DND-41 (cell line): ENCODE results near the gene TRIM47.
A peak's percentile ranks its signal among the peaks of the same experiment; 100 is the strongest.

ENCODE experiments used
- ATAC-seq: fragments of 200-7000 bp; cut with Tn5 transposase; 3 replicates; pipeline ENCODE4 v1.9.1; 2021; ENCODE audit warnings: low read depth; ENCODE audit not compliant: insufficient read depth
- DNase-seq: peaks from one replicate; pipeline ENCODE4 v3.0.0-alpha.2; 2020
- H2AFZ ChIP-seq: 2 replicates; pipeline ENCODE4 v1.6.0; 2012; ENCODE audit warnings: low read depth, low read length
- H3K27ac ChIP-seq: 2 replicates; pipeline ENCODE4 v1.5.1; 2012; ENCODE audit warnings: low read length, inconsistent platforms
- H3K27me3 ChIP-seq: fragments of 200-600 bp; sonication (generic); 2 replicates; pipeline ENCODE4 v1.6.0; 2012; ENCODE audit warnings: low read length, mild to moderate bottlenecking, inconsistent platforms; ENCODE audit not compliant: insufficient read depth, poor library complexity
- H3K36me3 ChIP-seq: 2 replicates; pipeline ENCODE4 v1.5.1; 2012; ENCODE audit warnings: low read length, inconsistent platforms; ENCODE audit not compliant: insufficient read depth
- H3K4me1 ChIP-seq: 2 replicates; pipeline ENCODE4 v1.5.1; 2012; ENCODE audit warnings: mild to moderate bottlenecking, low read length; ENCODE audit not compliant: insufficient read depth
- H3K4me2 ChIP-seq: 2 replicates; pipeline ENCODE4 v1.6.0; 2012; ENCODE audit warnings: mild to moderate bottlenecking, moderate library complexity, low read length, inconsistent platforms; ENCODE audit not compliant: insufficient read depth
- H3K4me3 ChIP-seq, 2 experiments: fragments of 200-600 bp in 1 of 2; shearing (Covaris generic) in 1 of 2; 2 replicates each; pipeline ENCODE4 v1.5.1; 2012 to 2016; ENCODE audit warnings: inconsistent platforms in 2 of 2, low read length in 2 of 2, mild to moderate bottlenecking in 2 of 2, low read depth in 1 of 2, moderate library complexity in 1 of 2
- H3K79me2 ChIP-seq: 2 replicates; pipeline ENCODE4 v1.6.0; 2012; ENCODE audit warnings: low read length, inconsistent platforms; ENCODE audit not compliant: insufficient read depth
- H3K9ac ChIP-seq: 2 replicates; pipeline ENCODE4 v1.6.0; 2012; ENCODE audit warnings: low read depth, mild to moderate bottlenecking, inconsistent platforms, low read length, moderate library complexity
- H3K9me3 ChIP-seq: 2 replicates; pipeline ENCODE4 v1.5.1; 2012; ENCODE audit warnings: low read length, moderate library complexity, mild to moderate bottlenecking, inconsistent platforms; ENCODE audit not compliant: insufficient read depth, severe bottlenecking
- H4K20me1 ChIP-seq: 2 replicates; pipeline ENCODE4 v1.6.0; 2012; ENCODE audit warnings: low read length; ENCODE audit not compliant: insufficient read depth
- EZH2 ChIP-seq: IDR thresholded peaks from 3 replicates; pipeline ENCODE4 v1.6.1; 2012; ENCODE audit warnings: borderline replicate concordance, low read depth, mild to moderate bottlenecking, moderate library complexity, low read length, inconsistent platforms; ENCODE audit not compliant: severe bottlenecking
- TF ChIP-seq, protein P1 (sequence below): IDR thresholded peaks from 2 replicates; pipeline ENCODE4 v1.5.1; 2012; ENCODE audit warnings: borderline replicate concordance, low read length, moderate library complexity, mild to moderate bottlenecking; ENCODE audit not compliant: poor library complexity, severe bottlenecking; ENCODE audit errors: extremely low read depth

Gene TRIM47

DNA sequence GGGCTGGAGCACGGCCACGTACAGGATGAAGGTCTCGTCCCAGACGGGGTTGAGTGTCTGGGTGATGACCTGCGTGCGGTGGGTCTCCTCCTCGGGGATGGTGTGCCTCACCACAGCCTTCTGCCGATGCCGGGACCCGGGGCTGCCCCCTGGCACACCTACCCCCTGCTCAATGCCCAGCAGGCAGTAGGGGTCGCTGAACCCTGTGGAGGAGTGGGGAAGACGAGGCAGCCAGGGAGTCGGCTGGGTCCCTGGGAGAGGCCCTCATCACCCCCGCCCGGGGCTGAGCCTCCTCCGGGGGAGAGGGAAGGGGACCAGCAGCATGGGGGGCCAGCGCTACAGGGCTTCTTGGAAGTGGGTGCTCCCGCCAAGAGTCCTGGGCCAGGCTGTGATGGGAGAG is 36.0 kb downstream of the TRIM47 start:
- H3K4me2 ChIP-seq, result peak overlapping the region; percentile 96
- H3K9me3 ChIP-seq, result no peaks in the 10 kb centered on the region
- peak overlapping the region; percentile 93 for H3K9ac ChIP-seq
- peaks cover 18% of the 10 kb centered on the region for H3K79me2 ChIP-seq
- peak overlapping the region in 1 of 2 experiments; percentile 98; a peak in 2 of 4 replicates for H3K4me3 ChIP-seq
- ATAC-seq, result no peak
- no peaks in the 10 kb centered on the region for H3K27me3 ChIP-seq
- DNase-seq, result no peak
- H3K4me1 ChIP-seq, result peaks cover 29% of the 10 kb centered on the region
- H4K20me1 ChIP-seq, result no peaks in the 10 kb centered on the region
- H3K36me3 ChIP-seq, result peaks cover 34% of the 10 kb centered on the region
- peak overlapping the region; percentile 97 for H3K27ac ChIP-seq
- no peak overlapping the region for H2AFZ ChIP-seq
- TF ChIP-seq, protein P1, sequence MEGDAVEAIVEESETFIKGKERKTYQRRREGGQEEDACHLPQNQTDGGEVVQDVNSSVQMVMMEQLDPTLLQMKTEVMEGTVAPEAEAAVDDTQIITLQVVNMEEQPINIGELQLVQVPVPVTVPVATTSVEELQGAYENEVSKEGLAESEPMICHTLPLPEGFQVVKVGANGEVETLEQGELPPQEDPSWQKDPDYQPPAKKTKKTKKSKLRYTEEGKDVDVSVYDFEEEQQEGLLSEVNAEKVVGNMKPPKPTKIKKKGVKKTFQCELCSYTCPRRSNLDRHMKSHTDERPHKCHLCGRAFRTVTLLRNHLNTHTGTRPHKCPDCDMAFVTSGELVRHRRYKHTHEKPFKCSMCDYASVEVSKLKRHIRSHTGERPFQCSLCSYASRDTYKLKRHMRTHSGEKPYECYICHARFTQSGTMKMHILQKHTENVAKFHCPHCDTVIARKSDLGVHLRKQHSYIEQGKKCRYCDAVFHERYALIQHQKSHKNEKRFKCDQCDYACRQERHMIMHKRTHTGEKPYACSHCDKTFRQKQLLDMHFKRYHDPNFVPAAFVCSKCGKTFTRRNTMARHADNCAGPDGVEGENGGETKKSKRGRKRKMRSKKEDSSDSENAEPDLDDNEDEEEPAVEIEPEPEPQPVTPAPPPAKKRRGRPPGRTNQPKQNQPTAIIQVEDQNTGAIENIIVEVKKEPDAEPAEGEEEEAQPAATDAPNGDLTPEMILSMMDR, result no peak
- TF ChIP-seq EZH2, result no peak

DNA sequence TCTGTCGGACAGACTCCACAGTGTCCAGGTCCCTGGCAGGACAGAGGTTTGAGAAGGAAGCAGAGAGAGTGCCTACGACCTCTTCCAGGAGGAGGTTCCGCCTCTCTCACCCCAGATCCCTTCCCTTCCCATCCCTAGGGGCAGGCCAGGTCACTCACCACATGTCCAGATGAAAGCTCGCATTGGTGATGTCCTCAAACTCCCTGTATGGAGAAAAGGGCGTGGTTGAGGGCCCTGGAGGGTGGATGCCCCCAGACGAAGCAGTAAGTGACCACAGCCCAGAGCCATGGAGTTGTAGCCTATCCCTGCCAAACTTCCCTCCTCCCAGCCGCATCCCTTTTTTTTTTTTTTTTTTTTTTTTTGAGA is 37.6 kb downstream of the TRIM47 start:
- H3K4me2 ChIP-seq, result no peak overlapping the region
- H3K9me3 ChIP-seq, result no peaks in the 10 kb centered on the region
- no peaks in the 10 kb centered on the region for H4K20me1 ChIP-seq
- no peak overlapping the region for H2AFZ ChIP-seq
- no peak overlapping the region for H3K9ac ChIP-seq
- H3K4me3 ChIP-seq, result no peak overlapping the region
- no peak overlapping the region for H3K27ac ChIP-seq
- peaks cover 29% of the 10 kb centered on the region for H3K4me1 ChIP-seq
- DNase-seq, result no peak
- H3K27me3 ChIP-seq, result no peaks in the 10 kb centered on the region
- no peak for ATAC-seq
- H3K36me3 ChIP-seq, result peaks cover 32% of the 10 kb centered on the region
- TF ChIP-seq, protein P1, result no peak
- TF ChIP-seq EZH2, result no peak
- peaks cover 18% of the 10 kb centered on the region for H3K79me2 ChIP-seq

GRCh38 chr17:75839942-75840798 is 38.2 kb downstream of the TRIM47 start:
- Histone ChIP-seq H3K9me3 (no peaks in the 10 kb centered on the region), H2AFZ (no peak overlapping the region), H3K27me3 (no peaks in the 10 kb centered on the region), H4K20me1 (no peaks in the 10 kb centered on the region), H3K4me1 (peaks cover 27% of the 10 kb centered on the region), H3K4me3 (no peak overlapping the region), H3K79me2 (peaks cover 18% of the 10 kb centered on the region), H3K9ac (no peak overlapping the region), H3K27ac (no peak overlapping the region), H3K4me2 (no peak overlapping the region), H3K36me3 (peaks cover 37% of the 10 kb centered on the region)
- DNase-seq, result no peak
- ATAC-seq, result no peak
- TF ChIP-seq EZH2, result no peak
- TF ChIP-seq, protein P1, result no peak
